IPS-NIHi7 (cell line): Measurements from ENCODE around the gene METTL27.
"Not testable (repeated sequence)": the region's sequence is repeated elsewhere in the genome, so short reads cannot be mapped to it uniquely, and the experiment has no call there.

Experiments
- DNase-seq: peaks from one replicate; pipeline ENCODE4 v3.0.0; 2012; ENCODE audit warnings: mixed read lengths; ENCODE audit errors: extremely low spot score

METTL27 gene

GRCh38 chr7:73869011-73869798, 26.9 kb upstream of the METTL27 start:
- DNase-seq: no peak

GRCh38 chr7:73866446-73866767, 24.1 kb upstream of the METTL27 start:
- no peak for DNase-seq

- peak; percentile 65 for DNase-seq
Measured at GRCh38 chr7:73865738-73866445, 23.6 kb upstream of the METTL27 start.

GRCh38 chr7:73864981-73865711, 22.8 kb upstream of the METTL27 start:
- DNase-seq: no peak

- DNase-seq: no peak
Measured at GRCh38 chr7:73861305-73861704, 19.0 kb upstream of the METTL27 start.

- DNase-seq: no peak
Measured at GRCh38 chr7:73860859-73861258, 18.5 kb upstream of the METTL27 start, which contains the start of gene TMEM270. TSS of gene TMEM270 (plus strand) at chr7:73861159. CDS start at chr7:73861195, 36 bp downstream.

- no peak for DNase-seq
Measured at GRCh38 chr7:73858807-73859206, 16.5 kb upstream of the METTL27 start.

- no peak for DNase-seq
Measured at GRCh38 chr7:73856941-73857340, 14.6 kb upstream of the METTL27 start.

- DNase-seq: no peak
Measured at GRCh38 chr7:73852500-73852899, 10.2 kb upstream of the METTL27 start.

GRCh38 chr7:73851410-73852338, 9.4 kb upstream of the METTL27 start:
- DNase-seq: no peak

GRCh38 chr7:73850781-73851207, 8.5 kb upstream of the METTL27 start:
- DNase-seq: no peak

GRCh38 chr7:73847941-73848723, 5.8 kb upstream of the METTL27 start:
- no peak for DNase-seq

GRCh38 chr7:73845701-73846195, 3.4 kb upstream of the METTL27 start:
- not testable (repeated sequence) for DNase-seq

- DNase-seq: no peak
Measured at GRCh38 chr7:73844848-73845460, 2.6 kb upstream of the METTL27 start.

- no peak for DNase-seq
Measured at GRCh38 chr7:73844131-73844547, 1.8 kb upstream of the METTL27 start.

- peak; percentile 59 for DNase-seq
Measured at GRCh38 chr7:73841689-73842066, 638 bp downstream of the METTL27 start.

GRCh38 chr7:73840715-73841379, 1.5 kb downstream of the METTL27 start:
- no peak for DNase-seq

- DNase-seq: peak; percentile 41
Measured at GRCh38 chr7:73839743-73840714, 2.3 kb downstream of the METTL27 start.
